ENCODE measurements around the gene GFOD2. TPM values are rescaled to one million over a fixed set of nuclear protein-coding genes. Genes with fewer than 3 reads are reported as not detected.

The GFOD2 gene
- total and polyA plus RNA-seq, 2 of the 8 experiments (the other 6 are each of a cell fraction or from before 2014, with no cell fraction given) = 21.4 to 33.2 TPM

DNA sequence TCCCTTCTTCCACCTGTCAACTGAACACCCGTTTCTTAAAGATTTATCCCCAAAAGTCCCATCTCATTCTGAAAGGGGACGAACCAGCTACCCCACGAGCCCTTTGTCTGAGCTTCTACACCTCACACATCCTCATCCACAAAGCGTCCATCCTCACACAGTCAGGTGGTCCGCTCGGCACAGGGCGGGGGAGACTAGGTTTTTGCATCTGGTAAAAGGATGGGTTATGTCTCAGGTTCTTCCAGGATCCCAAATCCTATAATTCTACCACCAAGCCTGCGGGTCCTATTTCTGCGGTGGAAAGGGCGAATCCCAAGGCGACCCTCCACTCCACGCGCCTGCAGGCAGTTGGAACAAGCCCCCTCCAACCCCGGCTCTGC is 458 bp downstream of the GFOD2 start:
- Histone ChIP-seq H3K79me1 (ENCODE audit: low read depth, low read length) (no peaks in the 10 kb centered on the region; the same call in none of the 2 replicates), H3K56ac (replicated peaks; ENCODE audit: insufficient read length, low read depth, low read length) (no peak overlapping the region), H3K4me3 (ENCODE audit: extremely low read depth in 1 of 4, insufficient read depth in 2 of 4, low read depth in 3 of 4, low read length in 4 of 4) (peak overlapping the region; percentile 84 to 91 (median 90)), H3K36me3 (ENCODE audit: control insufficient read depth in 2 of 4, insufficient read depth in 4 of 4, low read length in 3 of 4) (no peaks in the 10 kb centered on the region), H2BK15ac (ENCODE audit: low read length) (no peak overlapping the region), H3K23ac (ENCODE audit: insufficient read length) (no peak overlapping the region), H3K9ac (replicated peaks in 1 of 4; ENCODE audit: extremely low read depth in 1 of 4, low read depth in 3 of 4, low read length in 3 of 4) (peak overlapping the region; percentile 71 to 87 (median 76)), H2AFZ (ENCODE audit: low read length) (peak overlapping the region; percentile 66; the same call in 1 of the 2 replicates), H3K9me3 (ENCODE audit: insufficient read depth in 2 of 2, low read depth in 1 of 2, low read length in 1 of 2) (no peaks in the 10 kb centered on the region), H3K23me2 (ENCODE audit: low read depth, low read length) (peaks cover 16% of the 10 kb centered on the region), H2BK20ac (ENCODE audit: low read length) (no peak overlapping the region), H3K4ac (replicated peaks; ENCODE audit: insufficient read length, low read depth, low read length) (no peak overlapping the region), H3K4me1 (replicated peaks in 1 of 4; ENCODE audit: control insufficient read depth in 3 of 4, insufficient read depth in 4 of 4, low read length in 3 of 4) (peaks cover 4 to 10% (median 6%) of the 10 kb centered on the region in 4 experiments; a peak in 4 of 7 replicates), H3K4me2 (ENCODE audit: insufficient read depth in 1 of 2, low read depth in 2 of 2, low read length in 2 of 2) (peak overlapping the region; percentile 95 to 99), H2BK12ac (ENCODE audit: low read depth, low read length) (no peak overlapping the region), H2BK5ac (ENCODE audit: low read depth, low read length) (peak overlapping the region; percentile 36; the same call in 1 of the 2 replicates), H3K79me2 (ENCODE audit: control insufficient read depth in 1 of 2, insufficient read depth in 2 of 2, low read length in 2 of 2) (peaks cover 3 to 49% of the 10 kb centered on the region in 2 experiments; a peak in 3 of 4 replicates), H4K8ac (ENCODE audit: extremely low read depth, insufficient read depth, low read length) (peak overlapping the region; percentile 72; the same call in 1 of the 2 replicates), H2AK5ac (ENCODE audit: low read depth, low read length) (no peak overlapping the region), H4K91ac (replicated peaks; ENCODE audit: insufficient read length, low read length) (no peak overlapping the region), H2BK120ac (replicated peaks; ENCODE audit: low read depth, low read length) (no peak overlapping the region), H3K14ac (ENCODE audit: insufficient read length) (no peak overlapping the region), H3K18ac (ENCODE audit: extremely low read depth, low read length) (no peak overlapping the region), H4K20me1 (replicated peaks in 1 of 2; ENCODE audit: control insufficient read depth in 1 of 2, insufficient read depth in 2 of 2, low read length in 2 of 2) (peaks cover 0 to 4% of the 10 kb centered on the region in 2 experiments), H4K5ac (ENCODE audit: insufficient read length, low read depth, low read length) (no peak overlapping the region), H3K27me3 (replicated peaks in 1 of 4; ENCODE audit: control insufficient read depth in 3 of 4, extremely low read depth in 1 of 4, insufficient read depth in 3 of 4, low read length in 3 of 4) (no peaks in the 10 kb centered on the region; a peak in 1 of 7 replicates), H3K27ac (ENCODE audit: low read depth, low read length) (0 out of 2 replicates have a peak overlapping the region, but pooled peaks have one; percentile 6)
- POLR2A ChIA-PET (ENCODE audit: partially characterized antibody) = interaction anchor here (0.8 to 2.5 kb wide), 8 partner anchors 9 to 516 kb away, joined by 3 to 16 read pairs (median 4); no protein-coding TSS in a partner anchor
- DNase-seq (ENCODE audit: low read depth in 1 of 2, low spot score in 2 of 2) (no peak), FAIRE-seq (no peak)
- 5% methylated on average over 14 of the region's 14 CpGs; no CpG with 5 or more reads in 1 of the 2 experiments for WGBS, 2 experiments (ENCODE audit: extremely low coverage in 1 of 2, insufficient coverage in 1 of 2, insufficient read length in 1 of 2, insufficient replicate concordance in 2 of 2, low coverage in 1 of 2, low lambda C conversion rate in 2 of 2, missing lambda C conversion rate in 1 of 2)
- CTCF ChIA-PET (ENCODE audit: partially characterized antibody) = interaction anchor here (0.6 to 5.8 kb wide), 6 partner anchors 8 to 198 kb away, joined by 3 to 34 read pairs (median 3); no protein-coding TSS in a partner anchor
- TF ChIP-seq TAF1 (IDR thresholded peaks at IDR 0.05; ENCODE audit: low read depth, low read length) = no peak
- TF ChIP-seq PHF8 (conservative IDR thresholded peaks at IDR 0.05; ENCODE audit: low read depth, low read length) = 0 out of 2 replicates have a peak, but pooled peaks have one; percentile 1
- TF ChIP-seq SAP30 (IDR thresholded peaks at IDR 0.05; ENCODE audit: insufficient read depth, insufficient replicate concordance, low read length) = peak; percentile 58

Data from H1 (cell line).